Left ventricle myocardium inferior (tissue), 1 donor: ENCODE data around the gene CPT1B. TPM values are rescaled to one million over a fixed set of nuclear protein-coding genes. Genes with fewer than 3 reads are reported as not detected.
"Not testable (repeated sequence)": the region's sequence is repeated elsewhere in the genome, so short reads cannot be mapped to it uniquely, and the experiment has no call there.

Experiments
- DNase-seq: peaks from one replicate; pipeline ENCODE4 v3.0.0-alpha.2; 2020
- H3K27ac ChIP-seq: fragments of 200-600 bp; replicated peaks from 2 replicates; pipeline ENCODE4 v1.8.0; 2021
- H3K27me3 ChIP-seq: fragments of 200-600 bp; 2 replicates; pipeline ENCODE4 v1.8.0; 2021; ENCODE audit warnings: low read depth
- H3K36me3 ChIP-seq: fragments of 200-600 bp; 2 replicates; pipeline ENCODE4 v1.8.0; 2021
- H3K4me1 ChIP-seq: fragments of 200-600 bp; 2 replicates; pipeline ENCODE4 v1.8.0; 2021
- H3K4me3 ChIP-seq: fragments of 200-600 bp; 2 replicates; pipeline ENCODE4 v1.8.0; 2021; ENCODE audit warnings: mild to moderate bottlenecking, moderate library complexity
- H3K9me3 ChIP-seq: fragments of 200-600 bp; replicated peaks from 2 replicates; pipeline ENCODE4 v1.8.0; 2021
- CTCF ChIP-seq: fragments of 200-600 bp; IDR thresholded peaks from 2 replicates; pipeline ENCODE4 v1.8.0; 2021; ENCODE audit warnings: antibody characterized with exemption, mild to moderate bottlenecking, borderline replicate concordance
- intact Hi-C: fragments of 100-400 bp; cut with micrococcal nuclease; formaldehyde crosslinking; loops from one replicate; pipeline ENCODE4 v1.11.0; 2022
- total RNA-seq: library from RNA; stranded (reverse); fragmentation: NEBNext Ultra II Directional; extraction: Animal tissue kit (Norgen Biotek cat#: 25700); gene quantifications from one replicate; pipeline ENCODE4 v1.2.1, GENCODE V29; 2021
- donor health status: DM: no; HTN: yes; CAD: no; lungs with severe emphysema.

CPT1B gene
- total RNA-seq, 1 donor from 2014 or later: 394 TPM

DNA sequence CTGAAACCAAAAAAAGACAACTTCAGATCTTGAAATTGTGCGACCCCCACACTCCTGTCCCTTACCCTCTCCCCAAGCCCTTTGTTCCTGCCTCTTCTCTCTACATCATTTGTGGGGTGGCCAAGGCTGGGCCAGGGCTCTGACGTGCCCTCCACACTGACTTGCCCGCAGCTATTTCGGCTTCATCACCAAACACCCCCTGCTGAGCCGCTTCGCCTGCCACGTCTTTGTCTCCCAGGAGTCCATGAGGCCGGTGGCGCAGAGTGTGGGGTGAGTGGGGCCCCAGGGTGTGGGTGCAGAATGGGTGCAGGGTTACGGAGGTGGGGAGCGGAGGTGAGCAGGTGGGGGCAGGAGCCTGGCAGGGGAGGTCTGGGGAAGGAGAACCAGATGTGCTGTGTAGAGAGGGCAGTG is 31.8 kb upstream of the CPT1B start:
- no peak for DNase-seq
- Histone ChIP-seq H3K4me3 (no peak overlapping the region), H3K27ac (no peak overlapping the region), H3K9me3 (no peaks in the 10 kb centered on the region), H3K27me3 (peaks cover 73% of the 10 kb centered on the region), H3K4me1 (peaks cover 8% of the 10 kb centered on the region), H3K36me3 (no peaks in the 10 kb centered on the region)
- intact Hi-C loops: no loop called here
- no peak for TF ChIP-seq CTCF

- no peak for TF ChIP-seq CTCF
- Histone ChIP-seq H3K36me3 (no peaks in the 10 kb centered on the region), H3K4me1 (peaks cover 8% of the 10 kb centered on the region), H3K4me3 (no peak overlapping the region), H3K27me3 (peaks cover 78% of the 10 kb centered on the region), H3K9me3 (no peaks in the 10 kb centered on the region), H3K27ac (no peak overlapping the region)
- intact Hi-C loops: no loop called here
- DNase-seq: no peak
Observed at GRCh38 chr22:50609599-50609998, 31.4 kb upstream of the CPT1B start.

- intact Hi-C loops: no loop called here
- H3K36me3 ChIP-seq: no peaks in the 10 kb centered on the region
- H3K4me3 ChIP-seq: no peak overlapping the region
- no peaks in the 10 kb centered on the region for H3K9me3 ChIP-seq
- TF ChIP-seq CTCF: no peak
- DNase-seq: no peak
- H3K4me1 ChIP-seq: peaks cover 8% of the 10 kb centered on the region
- peaks cover 84% of the 10 kb centered on the region for H3K27me3 ChIP-seq
- H3K27ac ChIP-seq: no peak overlapping the region
Observed at GRCh38 chr22:50608996-50609395, 30.8 kb upstream of the CPT1B start.

DNA sequence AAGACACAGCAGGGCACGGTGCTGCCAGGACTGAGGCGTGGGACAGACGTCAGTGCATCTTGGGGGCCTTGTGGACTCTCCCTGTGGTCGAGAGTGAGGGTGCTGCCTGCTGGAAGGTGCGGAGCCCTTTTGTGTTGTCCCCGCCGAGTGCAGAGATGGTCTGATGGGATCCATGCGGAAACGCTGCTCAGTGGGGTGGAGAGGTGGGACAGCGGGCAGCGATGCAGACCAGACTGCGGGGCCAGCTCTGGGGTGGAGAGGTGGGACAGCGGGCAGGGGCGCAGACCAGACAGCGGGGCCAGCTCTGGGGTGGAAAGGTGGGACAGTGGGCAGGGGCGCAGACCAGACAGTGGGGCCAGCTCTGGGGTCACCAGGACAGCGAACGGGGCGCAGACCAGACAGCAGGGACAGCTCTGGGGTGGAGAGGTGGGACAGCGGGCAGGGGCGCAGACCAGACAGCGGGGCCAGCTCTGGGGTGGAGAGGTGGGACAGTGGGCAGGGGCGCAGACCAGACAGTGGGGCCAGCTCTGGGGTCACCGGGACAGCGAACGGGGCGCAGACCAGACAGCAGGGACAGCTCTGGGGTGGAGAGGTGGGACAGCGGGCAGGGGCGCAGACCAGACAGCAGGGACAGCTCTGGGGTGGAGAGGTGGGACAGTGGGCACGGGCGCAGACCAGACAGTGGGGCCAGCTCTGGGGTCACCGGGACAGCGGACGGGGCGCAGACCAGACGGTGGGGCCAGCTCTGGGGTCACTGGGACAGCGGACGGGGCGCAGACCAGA is 30.0 kb upstream of the CPT1B start:
- H3K27ac ChIP-seq, H3K4me1 ChIP-seq, intact Hi-C loops, H3K36me3 ChIP-seq, DNase-seq, H3K4me3 ChIP-seq, H3K9me3 ChIP-seq: not testable (repeated sequence)
- peaks cover 86% of the 10 kb centered on the region for H3K27me3 ChIP-seq

GRCh38 chr22:50607659-50608020 is 29.4 kb upstream of the CPT1B start:
- Histone ChIP-seq H3K27ac (no peak overlapping the region), H3K4me3 (no peak overlapping the region), H3K27me3 (peaks cover 87% of the 10 kb centered on the region), H3K36me3 (no peaks in the 10 kb centered on the region), H3K9me3 (no peaks in the 10 kb centered on the region), H3K4me1 (peaks cover 6% of the 10 kb centered on the region)
- no peak for DNase-seq
- no peak for TF ChIP-seq CTCF
- intact Hi-C loops: no loop called here

GRCh38 chr22:50606946-50607658 is 28.9 kb upstream of the CPT1B start:
- no peak overlapping the region for H3K4me3 ChIP-seq
- H3K36me3 ChIP-seq: no peaks in the 10 kb centered on the region
- intact Hi-C loops: no loop called here
- peaks cover 88% of the 10 kb centered on the region for H3K27me3 ChIP-seq
- TF ChIP-seq CTCF: no peak
- DNase-seq: no peak
- no peak overlapping the region for H3K27ac ChIP-seq
- H3K9me3 ChIP-seq: no peaks in the 10 kb centered on the region
- H3K4me1 ChIP-seq: peaks cover 6% of the 10 kb centered on the region
